KMS-11 (cell line): Measurements from ENCODE around the gene ZIC4.

Experiments used
- H2AFZ ChIP-seq: fragments of 200-600 bp; sonication (generic); 2 replicates; pipeline ENCODE4 v1.6.1; 2016; ENCODE audit warnings: antibody characterized with exemption, mixed run types, low read depth
- H3K27ac ChIP-seq: fragments of 200-600 bp; sonication (generic); 2 replicates; pipeline ENCODE4 v1.6.1; 2016; ENCODE audit warnings: mild to moderate bottlenecking, mixed run types
- H3K27me3 ChIP-seq: fragments of 200-600 bp; sonication (generic); 2 replicates; pipeline ENCODE4 v1.6.1; 2017; ENCODE audit warnings: mild to moderate bottlenecking, low read depth, mixed run types, moderate library complexity; ENCODE audit not compliant: insufficient read depth
- H3K36me3 ChIP-seq: fragments of 200-600 bp; sonication (generic); 2 replicates; pipeline ENCODE4 v1.6.1; 2017; ENCODE audit warnings: mild to moderate bottlenecking, mixed run types; ENCODE audit not compliant: insufficient read depth
- H3K4me1 ChIP-seq: fragments of 200-600 bp; sonication (generic); 2 replicates; pipeline ENCODE4 v1.6.1; 2016; ENCODE audit warnings: mild to moderate bottlenecking, low read depth, mixed run types; ENCODE audit not compliant: poor library complexity, severe bottlenecking
- H3K4me2 ChIP-seq: fragments of 200-600 bp; sonication (generic); 2 replicates; pipeline ENCODE4 v1.7.0; 2016; ENCODE audit warnings: mild to moderate bottlenecking, mixed run types
- H3K4me3 ChIP-seq: fragments of 200-600 bp; sonication (generic); IDR thresholded peaks from 2 replicates; pipeline ENCODE4 v1.6.1; 2017; ENCODE audit warnings: low read depth, low read length, mixed read lengths; ENCODE audit not compliant: insufficient read depth
- H3K79me2 ChIP-seq: fragments of 200-600 bp; sonication (generic); 2 replicates; pipeline ENCODE4 v1.6.1; 2016; ENCODE audit warnings: low read depth, mixed run types; ENCODE audit not compliant: insufficient read depth
- H3K9ac ChIP-seq: fragments of 200-600 bp; sonication (generic); 2 replicates; pipeline ENCODE4 v1.6.1; 2016; ENCODE audit warnings: mild to moderate bottlenecking, mixed run types
- H4K20me1 ChIP-seq: fragments of 200-600 bp; sonication (generic); 2 replicates; pipeline ENCODE4 v1.6.1; 2016; ENCODE audit warnings: mild to moderate bottlenecking, mixed run types; ENCODE audit not compliant: insufficient read depth
- TF ChIP-seq, protein P1 (sequence below): fragments of 200-600 bp; sonication (generic); conservative IDR thresholded peaks from 2 replicates; pipeline ENCODE4 v1.6.1; 2017; ENCODE audit warnings: low read depth, mild to moderate bottlenecking, antibody characterized with exemption, low read length, moderate library complexity, mixed read lengths

Gene ZIC4

DNA sequence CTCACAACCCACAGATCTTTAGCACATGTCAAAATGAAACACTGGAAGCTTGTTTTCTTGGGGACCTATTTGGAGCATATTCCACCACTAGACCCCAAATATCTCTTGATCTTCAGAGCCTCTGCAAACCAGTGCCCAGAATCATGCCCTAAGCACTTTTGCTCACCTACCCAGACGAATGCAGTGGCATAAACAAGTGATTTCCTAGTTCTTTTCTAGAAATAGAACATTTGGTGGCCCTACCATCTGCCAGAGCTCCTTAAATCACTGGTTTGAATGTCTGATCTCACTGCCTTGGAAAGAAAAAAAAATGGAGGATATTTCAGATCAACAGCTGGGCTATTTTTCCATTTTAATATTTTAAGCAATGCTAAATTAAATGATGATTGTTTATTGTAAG is 5.3 kb downstream of the ZIC4 start:
- Histone ChIP-seq H3K79me2 (no peaks in the 10 kb centered on the region), H3K36me3 (no peaks in the 10 kb centered on the region), H2AFZ (no peak overlapping the region), H4K20me1 (no peaks in the 10 kb centered on the region), H3K27me3 (no peaks in the 10 kb centered on the region), H3K27ac (no peak overlapping the region), H3K4me2 (no peak overlapping the region), H3K9ac (no peak overlapping the region), H3K4me1 (no peaks in the 10 kb centered on the region), H3K4me3 (no peak overlapping the region)
- TF ChIP-seq, protein P1, sequence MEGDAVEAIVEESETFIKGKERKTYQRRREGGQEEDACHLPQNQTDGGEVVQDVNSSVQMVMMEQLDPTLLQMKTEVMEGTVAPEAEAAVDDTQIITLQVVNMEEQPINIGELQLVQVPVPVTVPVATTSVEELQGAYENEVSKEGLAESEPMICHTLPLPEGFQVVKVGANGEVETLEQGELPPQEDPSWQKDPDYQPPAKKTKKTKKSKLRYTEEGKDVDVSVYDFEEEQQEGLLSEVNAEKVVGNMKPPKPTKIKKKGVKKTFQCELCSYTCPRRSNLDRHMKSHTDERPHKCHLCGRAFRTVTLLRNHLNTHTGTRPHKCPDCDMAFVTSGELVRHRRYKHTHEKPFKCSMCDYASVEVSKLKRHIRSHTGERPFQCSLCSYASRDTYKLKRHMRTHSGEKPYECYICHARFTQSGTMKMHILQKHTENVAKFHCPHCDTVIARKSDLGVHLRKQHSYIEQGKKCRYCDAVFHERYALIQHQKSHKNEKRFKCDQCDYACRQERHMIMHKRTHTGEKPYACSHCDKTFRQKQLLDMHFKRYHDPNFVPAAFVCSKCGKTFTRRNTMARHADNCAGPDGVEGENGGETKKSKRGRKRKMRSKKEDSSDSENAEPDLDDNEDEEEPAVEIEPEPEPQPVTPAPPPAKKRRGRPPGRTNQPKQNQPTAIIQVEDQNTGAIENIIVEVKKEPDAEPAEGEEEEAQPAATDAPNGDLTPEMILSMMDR, result no peak

DNA sequence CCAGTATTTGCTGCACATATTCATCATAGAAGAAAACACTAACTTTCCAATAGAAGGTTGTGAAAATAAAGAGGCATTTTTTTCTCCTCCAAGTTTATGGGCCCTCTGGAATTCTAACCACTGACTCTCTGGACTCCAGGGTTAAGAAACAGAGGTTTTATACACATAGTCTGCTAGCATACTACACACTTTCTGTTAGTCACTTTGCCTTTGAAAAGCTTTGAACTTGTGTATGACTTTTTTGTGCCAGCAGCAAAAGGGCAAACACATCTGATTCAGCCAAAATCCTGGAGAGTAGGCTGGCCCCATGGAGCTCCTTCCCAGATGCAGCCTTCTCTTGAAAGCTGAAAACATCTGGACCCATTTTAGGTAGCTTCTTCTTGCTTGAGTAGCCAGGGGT is 6.2 kb downstream of the ZIC4 start:
- Histone ChIP-seq H3K27me3 (no peaks in the 10 kb centered on the region), H3K36me3 (no peaks in the 10 kb centered on the region), H2AFZ (no peak overlapping the region), H3K4me1 (no peaks in the 10 kb centered on the region), H3K27ac (no peak overlapping the region), H4K20me1 (no peaks in the 10 kb centered on the region), H3K4me2 (no peak overlapping the region), H3K9ac (no peak overlapping the region), H3K79me2 (no peaks in the 10 kb centered on the region), H3K4me3 (no peak overlapping the region)
- TF ChIP-seq, protein P1, result no peak

DNA sequence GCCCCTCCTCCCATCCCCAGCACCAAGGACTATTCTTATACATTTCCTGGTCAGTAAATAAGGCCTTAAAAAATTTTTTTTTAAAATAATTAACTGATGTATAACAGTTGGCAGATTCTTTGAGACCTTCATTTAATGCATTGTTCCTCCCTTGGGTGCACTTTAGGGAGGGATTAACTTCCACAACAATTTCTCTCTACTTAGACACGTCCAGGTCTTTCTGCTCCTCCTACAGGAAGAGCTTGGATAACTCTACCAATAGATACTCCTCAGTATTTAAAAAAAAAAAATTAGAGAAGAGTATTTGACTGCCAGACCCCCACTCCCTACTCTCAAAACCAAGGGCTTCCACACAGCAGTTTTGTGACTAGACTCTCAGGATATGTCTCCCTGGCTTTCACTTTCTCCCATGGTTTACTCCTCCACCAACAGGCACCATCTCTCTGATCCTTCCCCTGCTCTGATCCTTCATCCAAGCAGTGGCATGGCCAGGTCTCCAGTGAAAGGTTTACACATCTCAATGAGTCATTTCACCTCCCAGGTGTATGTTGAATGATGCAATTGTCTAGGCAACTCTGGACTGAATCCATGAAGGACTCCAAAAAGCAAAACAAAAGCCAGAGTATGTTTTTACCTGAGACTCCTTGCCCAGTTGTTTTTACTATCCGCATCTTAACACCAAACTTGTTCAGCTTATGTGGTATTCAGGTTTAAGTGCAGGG is 7.4 kb downstream of the ZIC4 start:
- no peak overlapping the region for H3K27ac ChIP-seq
- no peak overlapping the region for H3K4me3 ChIP-seq
- TF ChIP-seq, protein P1, result no peak
- H3K4me2 ChIP-seq, result no peak overlapping the region
- no peaks in the 10 kb centered on the region for H3K4me1 ChIP-seq
- H3K36me3 ChIP-seq, result no peaks in the 10 kb centered on the region
- no peaks in the 10 kb centered on the region for H3K79me2 ChIP-seq
- H3K9ac ChIP-seq, result no peak overlapping the region
- H3K27me3 ChIP-seq, result no peaks in the 10 kb centered on the region
- H4K20me1 ChIP-seq, result no peaks in the 10 kb centered on the region
- H2AFZ ChIP-seq, result no peak overlapping the region

DNA sequence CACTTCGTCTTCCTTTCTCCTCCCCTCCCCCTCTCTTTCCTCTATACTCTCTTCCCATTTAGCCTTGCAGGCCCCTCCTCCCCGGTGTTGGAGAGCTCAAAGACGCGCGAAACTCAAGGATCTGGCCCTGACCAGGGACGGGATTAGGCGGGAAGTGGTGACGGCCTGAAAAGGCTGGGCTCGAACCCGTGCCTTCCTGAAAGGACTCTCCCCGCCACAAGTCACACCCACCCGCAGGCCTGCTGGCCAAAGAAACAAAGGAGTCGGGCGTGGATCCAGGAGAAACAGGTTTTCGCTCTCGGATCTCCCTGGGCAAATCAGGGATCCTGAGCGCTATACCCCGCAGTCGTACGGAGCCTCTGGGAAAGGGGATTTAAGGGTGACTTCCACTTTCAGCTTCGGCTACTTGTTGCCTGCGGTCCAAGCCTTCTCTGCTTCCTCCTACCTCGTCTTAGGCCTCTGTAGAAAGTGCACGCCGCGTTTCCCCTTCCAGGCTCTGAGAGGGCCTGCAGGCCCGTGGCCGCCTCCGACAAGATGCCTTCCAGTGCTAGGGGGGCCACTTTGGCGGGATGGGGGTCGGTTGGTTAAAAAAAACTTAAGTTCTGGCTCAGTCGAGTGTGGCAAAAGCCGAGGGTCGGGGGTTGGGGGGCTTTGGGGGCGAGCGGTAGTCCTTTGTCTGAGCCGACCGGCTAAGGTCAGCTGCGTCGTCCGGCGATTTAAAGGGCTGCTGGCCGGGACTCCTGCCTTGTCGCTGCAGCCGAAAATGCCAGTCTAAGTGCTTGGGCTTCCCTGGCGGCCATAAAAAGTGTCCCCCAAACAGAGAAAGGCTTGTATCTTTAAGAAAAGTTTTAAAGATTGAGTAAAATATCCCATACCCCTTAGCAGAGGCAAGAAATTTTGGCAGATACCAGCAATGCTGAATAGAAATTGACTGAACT is 8.2 kb downstream of the ZIC4 start:
- H2AFZ ChIP-seq, result no peak overlapping the region
- H3K4me2 ChIP-seq, result no peak overlapping the region
- no peaks in the 10 kb centered on the region for H3K27me3 ChIP-seq

More for the DNA sequence above, 8.2 kb downstream of the ZIC4 start:
- no peaks in the 10 kb centered on the region for H3K4me1 ChIP-seq
- H3K27ac ChIP-seq, result no peak overlapping the region
- no peaks in the 10 kb centered on the region for H3K36me3 ChIP-seq
- no peak overlapping the region for H3K4me3 ChIP-seq
- TF ChIP-seq, protein P1, result no peak
- H3K79me2 ChIP-seq, result no peaks in the 10 kb centered on the region
- H4K20me1 ChIP-seq, result no peaks in the 10 kb centered on the region
- H3K9ac ChIP-seq, result no peak overlapping the region
